NOMO-1 treated with DMSO at 0.1 percent for 48 hours (cell line): Measurements from ENCODE around the gene SYVN1.
A peak's percentile ranks its signal among the peaks of the same experiment; 100 is the strongest.
"Not testable (repeated sequence)": the region's sequence is repeated elsewhere in the genome, so short reads cannot be mapped to it uniquely, and the experiment has no call there.

Experiments used
- DNase-seq: peaks from one replicate; lab custom pipeline; 2025; ENCODE audit not compliant: unreplicated experiment; lab: John Stamatoyannopoulos, UW

The SYVN1 gene

DNA sequence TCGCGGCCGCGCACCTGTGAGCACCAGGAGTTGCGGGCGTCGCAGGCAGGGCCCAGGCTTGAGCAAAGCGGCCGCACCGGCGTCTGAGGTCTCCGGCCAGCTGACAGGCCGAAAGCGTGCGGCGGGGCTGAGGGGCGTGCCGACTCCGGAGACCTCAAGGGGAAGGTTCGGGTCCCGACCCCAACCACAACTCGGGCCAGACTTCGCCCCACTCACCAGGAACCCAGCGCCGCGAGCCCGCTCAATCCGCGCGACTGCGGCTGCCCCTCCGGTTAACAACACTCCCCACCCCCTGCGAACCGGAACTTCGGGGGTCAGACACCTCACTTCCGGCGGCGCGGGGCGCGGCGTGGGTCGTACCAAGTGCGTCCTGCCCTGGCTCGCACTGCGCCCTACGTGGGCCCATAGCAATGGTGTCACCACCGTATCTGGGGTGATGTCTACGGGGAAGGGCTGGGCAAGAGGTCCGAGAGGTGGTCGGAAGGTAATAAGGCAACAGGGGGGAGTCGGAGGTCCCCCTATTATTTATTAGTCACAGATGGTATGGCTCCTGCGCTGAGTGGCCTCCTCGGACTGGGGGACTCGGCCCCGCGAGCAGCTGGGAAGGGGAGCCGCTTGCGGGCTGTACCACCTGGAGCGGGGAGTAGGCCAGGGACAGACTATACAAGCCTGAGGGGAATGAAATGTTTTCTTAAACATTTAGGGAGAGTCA, at the start of gene SYVN1:
Gene SYVN1 (minus strand): TSS at position 280 of the 712 bp plus-strand sequence. CDS start 918 bp downstream, outside the sequence.
- peak; percentile 83 for DNase-seq

DNA sequence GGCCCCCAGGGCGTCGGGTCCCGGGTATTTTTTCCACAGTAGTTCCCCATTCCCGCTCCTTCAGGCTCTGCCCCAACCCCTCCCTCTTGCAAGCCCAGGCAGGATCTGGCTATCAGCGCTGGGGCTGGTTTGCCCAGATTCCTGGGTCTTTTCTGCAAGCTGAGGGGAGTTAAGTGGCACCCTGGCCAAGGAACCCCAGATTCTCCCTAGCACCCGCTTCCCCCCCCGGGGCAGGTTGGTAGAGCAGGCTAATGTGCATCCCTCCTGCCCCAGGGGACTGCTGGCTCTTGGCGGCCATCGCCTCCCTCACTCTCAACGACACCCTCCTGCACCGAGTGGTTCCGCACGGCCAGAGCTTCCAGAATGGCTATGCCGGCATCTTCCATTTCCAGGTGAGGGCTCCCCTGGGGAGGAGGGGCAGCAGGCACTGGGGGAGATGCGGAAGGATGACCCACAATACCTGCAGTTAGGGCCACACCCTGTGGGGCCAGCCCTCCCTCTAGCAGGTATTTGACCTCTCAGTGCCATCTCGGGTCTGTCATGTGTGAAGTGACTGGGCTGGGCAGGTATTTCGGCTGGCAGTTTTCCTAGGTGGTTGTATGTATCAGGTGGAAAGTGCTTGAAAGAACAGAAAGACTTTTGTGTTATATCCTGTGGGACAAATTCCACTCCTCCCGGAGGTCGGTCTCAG, 49.0 kb upstream of the SYVN1 start:
- no peak for DNase-seq

DNA sequence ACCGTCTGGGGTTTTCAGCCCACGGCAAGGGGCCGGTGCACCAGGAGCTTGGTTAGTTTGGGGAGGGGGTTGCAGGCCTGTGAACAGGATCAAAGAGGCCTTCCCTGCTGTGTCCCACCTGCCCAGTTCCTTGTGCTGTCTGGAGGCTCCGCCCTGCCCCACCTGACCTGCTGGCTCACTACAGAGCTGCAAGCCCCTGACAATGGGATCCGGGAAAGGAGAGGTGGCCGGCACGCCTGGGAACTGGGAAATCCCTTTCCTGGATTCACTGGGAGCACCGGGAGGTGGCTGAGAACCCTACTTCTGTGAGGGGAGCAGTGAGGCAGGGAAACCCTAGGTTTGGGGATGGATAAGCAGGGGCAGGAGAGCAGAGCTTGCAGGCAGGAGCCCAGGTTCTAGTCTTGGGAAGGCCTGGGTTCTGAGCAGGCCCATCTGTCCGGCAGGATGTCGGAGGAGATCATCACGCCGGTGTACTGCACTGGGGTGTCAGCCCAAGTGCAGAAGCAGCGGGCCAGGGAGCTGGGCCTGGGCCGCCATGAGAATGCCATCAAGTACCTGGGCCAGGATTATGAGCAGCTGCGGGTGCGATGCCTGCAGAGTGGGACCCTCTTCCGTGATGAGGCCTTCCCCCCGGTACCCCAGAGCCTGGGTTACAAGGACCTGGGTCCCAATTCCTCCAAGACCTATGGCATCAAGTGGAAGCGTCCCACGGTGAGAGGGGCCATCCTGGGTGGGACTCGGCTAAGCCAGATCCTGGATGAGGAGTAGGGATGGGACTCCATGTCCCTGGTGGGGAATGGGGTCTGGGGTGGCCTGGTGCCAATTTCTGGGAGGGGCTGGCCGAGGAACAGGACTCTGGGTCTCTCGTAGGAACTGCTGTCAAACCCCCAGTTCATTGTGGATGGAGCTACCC, 48.2 kb upstream of the SYVN1 start:
- DNase-seq, result peak; percentile 10

DNA sequence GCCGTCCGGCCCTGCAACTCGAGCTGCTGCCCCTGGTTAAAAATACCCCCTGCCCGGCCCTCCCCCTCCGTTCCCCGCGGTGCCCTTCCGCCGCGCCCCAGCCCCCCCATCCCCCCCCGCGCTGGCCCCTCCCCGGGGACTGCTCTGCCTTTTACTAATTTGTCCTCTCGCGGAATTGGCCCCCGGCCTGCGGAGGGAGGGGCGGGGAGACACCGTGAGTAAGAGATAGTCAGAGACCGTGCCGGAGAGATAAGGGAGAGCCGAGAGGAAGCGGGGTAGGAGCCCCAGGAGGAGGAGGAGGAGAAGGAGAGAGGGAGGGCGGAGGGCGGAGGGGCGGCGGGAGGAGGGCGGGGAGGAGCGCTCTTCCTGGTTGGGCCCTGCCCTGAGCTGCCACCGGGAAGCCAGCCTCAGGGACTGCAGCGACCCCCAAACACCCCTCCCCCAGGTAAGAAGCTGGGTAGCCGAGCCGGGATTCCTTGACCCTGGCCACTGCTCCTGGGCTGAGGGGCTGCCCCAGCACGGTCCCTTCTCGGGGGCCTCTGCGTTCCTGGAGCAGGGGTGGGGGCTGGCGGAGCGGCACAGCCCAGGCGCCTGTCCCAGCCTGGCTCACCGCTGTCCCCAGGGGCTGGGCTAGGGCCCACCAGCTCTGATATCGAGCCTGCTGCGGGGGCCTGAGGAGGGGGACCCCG, 47.4 kb upstream of the SYVN1 start, which contains the start of gene CAPN1:
Gene CAPN1 (plus strand): TSS at position 360 of the 689 bp plus-strand sequence. CDS start 774 bp downstream, outside the sequence.
- peak; percentile 89 for DNase-seq

DNA sequence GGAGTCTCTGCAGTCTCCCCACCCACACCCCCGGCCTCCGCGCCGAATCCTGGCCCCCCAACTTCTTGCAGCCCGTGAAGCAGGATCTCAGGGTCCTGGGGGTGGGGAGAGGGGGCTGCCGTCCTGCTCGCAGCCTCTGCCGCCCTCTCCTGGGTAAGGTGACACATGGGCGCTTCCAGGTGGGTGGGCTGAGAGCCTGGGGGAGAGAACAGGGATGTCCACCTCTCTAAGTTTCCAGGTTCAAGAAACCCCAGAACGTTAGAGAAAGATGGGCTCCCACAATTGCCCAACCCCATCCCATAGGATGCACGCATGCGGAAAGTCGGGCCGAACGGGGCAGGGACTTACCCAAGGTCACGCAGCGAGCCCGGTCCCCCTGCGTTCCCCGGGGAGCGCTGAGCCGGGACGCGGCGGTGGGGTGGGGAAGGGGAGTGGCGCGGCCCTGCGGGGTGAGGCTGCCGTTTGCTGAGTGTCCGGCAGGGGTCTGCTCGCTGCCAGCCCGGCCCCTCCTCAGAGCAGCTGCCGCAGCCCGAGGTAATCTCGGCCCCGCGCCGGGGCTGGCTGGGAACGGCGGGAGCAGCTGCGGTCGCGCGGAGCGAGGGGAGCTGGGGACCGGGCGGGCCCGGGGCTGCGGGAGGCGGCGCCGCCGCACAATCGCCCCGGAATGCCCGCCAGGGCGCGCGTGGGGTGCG, 46.7 kb upstream of the SYVN1 start:
- DNase-seq, result peak; percentile 49

DNA sequence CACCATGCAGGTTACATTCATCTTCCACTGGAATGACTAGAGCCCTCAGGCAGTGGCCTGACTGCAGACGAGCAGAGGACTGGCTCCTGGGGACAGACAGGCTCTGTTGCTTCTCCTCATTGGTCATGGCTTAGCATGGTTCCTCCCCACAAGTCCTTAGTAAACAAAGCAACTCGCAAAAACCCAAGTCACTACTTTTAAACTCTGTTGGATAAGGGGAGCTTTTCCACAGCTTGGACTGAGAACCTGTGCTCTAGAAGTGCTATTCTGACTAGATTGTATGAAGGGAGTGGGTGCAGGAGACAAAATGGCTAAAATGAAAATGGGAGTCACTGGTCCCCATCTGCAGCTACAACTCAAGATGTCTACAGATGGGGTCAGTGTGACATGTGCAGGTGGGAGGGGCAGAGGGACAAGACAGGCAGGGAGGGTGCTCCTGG, 40.3 kb upstream of the SYVN1 start:
- DNase-seq, result not testable (repeated sequence)

DNA sequence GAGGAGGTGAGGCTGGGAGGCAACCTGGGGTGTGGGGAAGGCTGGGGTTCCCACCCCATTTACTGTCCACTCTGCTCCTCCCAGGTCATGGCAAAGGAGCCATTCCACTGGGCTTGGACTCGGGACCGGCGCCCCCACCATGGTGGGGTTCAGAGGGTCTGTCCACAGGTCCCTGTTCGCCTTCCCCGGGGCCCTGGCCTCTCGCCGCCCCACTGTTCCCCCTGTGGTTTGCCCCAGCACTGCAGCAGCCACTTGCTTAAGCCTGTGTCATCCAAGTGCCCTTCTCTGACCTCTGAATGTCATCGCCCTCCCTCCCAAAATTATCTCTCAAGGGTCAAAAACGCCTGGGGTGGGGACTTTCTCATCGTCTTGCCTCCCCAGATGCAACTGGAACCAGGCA, 38.3 kb upstream of the SYVN1 start:
- DNase-seq, result no peak

DNA sequence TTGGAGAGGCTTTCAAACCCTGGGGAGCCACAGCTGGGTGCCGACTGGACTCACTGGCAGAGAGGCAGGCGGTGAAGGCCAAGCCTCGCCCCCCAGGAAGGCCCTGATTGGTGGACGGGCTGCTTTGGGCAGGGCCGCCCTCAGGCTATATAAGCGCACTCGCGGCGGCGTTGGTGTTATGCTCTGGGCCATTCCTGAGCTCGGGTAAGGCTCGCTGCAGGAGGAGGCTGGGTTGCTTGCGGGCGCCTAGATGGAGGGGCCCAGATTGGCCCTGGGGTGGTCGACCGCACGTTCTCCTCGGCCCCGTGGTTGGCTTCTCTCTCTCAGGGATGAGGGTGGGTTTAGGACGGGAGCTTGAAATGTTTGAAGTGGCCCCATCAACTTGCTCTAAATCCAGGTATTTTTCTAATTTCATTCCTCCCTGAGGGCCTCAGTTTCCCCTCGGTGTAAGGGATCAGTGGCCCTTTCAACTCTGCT, 35.8 kb upstream of the SYVN1 start, which contains the start of gene SPDYC:
Gene SPDYC (plus strand): TSS at position 176 of the 477 bp plus-strand sequence. CDS start 1,125 bp downstream, outside the sequence.
- no peak for DNase-seq

DNA sequence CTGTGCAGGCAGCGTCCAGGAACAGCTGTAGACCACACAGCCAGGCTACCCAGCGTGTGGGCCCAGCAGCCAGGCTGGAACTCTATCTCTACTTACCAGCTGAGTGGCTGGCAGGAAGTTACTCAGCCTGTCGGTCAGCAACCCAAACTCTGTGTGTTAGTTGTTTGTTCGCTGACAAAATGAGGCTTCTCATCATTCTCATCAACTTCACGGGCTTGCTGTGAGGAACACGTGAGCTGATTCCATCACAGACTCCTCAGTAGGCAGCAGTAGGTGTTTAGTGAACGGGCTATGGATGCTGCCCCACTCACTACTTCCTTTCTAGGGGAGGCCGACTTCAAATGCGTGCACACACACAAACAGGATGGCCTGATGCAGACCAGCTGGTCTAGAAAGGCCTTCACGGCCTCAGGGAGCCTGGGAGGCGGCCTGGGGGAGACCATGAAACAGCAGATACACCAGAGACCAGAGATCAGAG, 34.9 kb upstream of the SYVN1 start:
- no peak for DNase-seq

DNA sequence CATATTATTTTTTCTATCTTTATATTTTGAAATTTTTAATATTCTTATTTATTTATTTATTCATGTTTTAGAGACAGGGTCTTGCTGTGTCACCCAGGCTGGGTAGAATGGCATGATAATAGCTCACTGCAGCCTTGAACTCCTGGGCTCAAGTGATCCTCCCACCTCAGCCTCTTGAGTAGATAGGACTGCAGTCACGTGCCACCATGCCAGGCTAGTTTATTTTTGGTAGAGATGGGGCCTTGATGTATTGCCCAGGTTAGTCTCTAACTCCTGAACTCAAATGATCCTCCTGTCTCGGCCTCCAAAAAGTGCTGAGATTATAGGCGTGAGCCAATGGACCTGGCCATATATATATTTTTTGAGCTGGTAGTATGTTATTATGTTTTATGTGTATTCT, 33.3 kb upstream of the SYVN1 start:
- no peak for DNase-seq

DNA sequence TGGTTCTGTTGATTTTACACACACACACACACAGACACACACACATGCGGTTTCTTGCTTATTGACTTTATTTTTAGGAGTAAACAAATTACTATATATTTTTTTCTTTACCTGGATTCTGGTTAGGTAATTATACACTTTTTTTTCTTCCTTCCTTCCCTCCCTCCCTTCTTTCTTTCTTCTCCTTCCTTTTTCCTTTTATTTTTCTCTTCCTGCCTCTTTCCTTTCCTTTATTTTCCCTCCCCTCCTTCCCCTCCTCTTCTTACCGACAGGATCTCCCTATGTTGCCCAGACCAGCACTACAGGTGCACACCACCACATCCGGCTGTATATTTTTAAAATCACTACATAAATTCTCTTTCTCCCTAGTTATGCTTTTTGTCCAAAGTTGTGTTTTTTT, 32.6 kb upstream of the SYVN1 start:
- DNase-seq, result no peak

DNA sequence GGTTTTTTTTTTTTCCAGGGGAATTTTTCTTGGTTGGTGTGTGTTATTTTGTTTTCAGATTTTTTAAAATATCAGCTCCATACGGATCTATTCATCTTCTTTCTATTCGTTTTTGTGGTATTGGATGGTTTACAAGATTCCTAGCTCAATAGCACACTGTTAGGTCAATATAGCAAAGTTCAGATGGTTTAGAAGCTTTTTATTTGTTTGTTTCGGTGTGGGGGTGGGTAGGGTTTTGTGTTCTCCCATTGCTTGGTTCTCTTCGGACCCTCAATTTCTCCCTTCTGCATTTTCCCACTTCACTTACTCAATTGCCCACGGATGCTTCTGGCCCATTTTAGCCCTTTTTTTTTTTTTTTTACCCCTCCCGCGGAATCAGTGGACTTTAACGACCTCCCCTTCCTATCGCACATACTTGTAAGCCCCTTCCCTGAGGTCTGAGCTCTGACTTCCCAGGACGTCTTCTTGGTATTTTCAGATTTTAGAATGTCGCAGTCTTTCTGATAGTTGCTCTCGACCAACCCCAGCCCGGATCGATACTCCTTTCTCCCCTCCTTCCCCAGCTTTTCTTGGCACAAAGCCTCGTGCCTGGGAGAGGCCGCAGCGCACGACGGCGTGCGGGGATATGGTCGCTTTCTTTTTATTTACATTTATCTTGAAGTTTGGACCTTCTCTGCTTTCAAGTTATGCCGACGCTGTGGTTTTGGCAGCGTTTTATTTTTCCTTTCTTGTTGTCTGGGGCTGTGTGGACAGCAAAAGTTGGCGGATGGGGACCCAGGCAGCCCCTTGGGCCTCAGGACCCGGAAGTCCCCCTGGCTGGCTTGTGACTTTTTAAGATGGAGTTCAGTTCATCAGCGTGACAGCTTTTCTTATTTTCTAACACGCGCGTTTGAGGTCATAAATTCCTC, 31.3 kb upstream of the SYVN1 start:
- DNase-seq, result no peak

DNA sequence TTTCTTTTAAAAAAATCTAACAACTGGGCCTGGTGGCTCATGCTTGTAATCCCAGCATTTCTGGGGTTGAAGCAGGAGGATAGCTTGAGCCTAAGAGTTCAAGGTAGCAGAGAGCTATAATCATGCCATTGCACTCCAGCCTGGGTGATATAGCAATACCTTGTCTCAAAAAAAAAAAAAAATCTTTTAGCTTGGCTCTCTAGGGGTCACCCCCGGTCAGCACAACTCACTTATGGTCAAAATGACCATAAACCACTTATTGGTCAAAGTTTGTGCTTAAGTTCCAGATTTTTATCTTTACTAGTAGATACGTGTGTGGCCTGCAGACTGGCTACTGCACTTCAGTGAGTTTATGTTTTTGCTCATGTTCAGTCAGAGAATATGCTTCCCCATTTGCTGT, 29.4 kb upstream of the SYVN1 start:
- no peak for DNase-seq

DNA sequence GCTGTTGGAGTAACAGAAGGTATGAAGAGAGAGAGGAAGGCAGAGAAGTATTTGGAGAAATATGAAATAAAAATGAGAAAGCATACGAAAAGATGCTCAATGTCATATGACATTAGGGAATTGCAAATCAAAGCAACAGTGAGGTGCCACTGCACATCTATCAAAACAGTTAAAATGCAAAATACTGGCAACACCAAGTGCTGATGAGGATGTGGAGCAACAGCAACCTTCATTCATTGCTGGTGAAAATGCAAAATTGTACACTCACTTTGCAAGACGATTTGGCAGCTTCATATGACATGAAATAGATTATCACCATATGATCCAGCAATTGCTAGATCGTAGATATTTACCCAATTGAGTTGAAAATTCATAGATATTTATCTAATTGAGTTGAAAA, 26.3 kb upstream of the SYVN1 start:
- no peak for DNase-seq

DNA sequence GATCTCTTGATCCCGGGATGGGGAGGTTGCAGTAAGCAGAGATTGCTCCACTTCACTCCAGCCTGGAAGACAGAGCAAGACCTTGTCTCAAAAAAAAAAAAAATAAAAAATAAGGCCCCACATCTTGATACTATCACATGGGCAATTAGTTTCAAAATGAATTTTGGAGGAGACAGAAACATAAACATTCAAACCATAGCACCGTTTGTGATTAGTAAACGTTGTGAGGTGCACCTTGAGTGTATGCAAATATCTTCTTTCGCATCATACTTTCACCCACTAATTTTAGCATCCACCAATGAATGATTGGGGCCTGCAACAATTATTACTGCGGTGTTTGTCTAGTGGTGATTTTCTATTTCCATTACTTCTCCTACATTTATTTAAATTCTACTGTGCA, 24.7 kb upstream of the SYVN1 start:
- no peak for DNase-seq

DNA sequence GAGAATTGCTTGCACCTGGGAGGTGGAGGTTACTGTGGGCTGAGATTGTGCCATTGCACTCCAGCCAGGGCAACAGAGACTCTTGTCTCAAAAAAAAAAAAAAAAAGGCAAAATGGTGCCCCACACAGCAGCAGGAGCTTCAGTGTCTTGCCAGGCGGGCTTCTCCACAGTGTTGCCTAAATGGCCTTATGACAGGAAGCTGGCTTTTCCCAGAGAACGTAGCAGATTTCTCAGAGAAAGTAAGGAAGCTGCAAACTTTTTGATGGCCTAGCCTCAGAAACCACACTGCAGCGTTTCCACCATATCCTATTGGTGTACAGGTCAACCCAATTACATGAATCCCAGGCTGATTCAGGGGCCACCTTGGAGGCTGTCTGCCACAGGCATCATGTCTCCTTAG, 23.0 kb upstream of the SYVN1 start:
- DNase-seq, result no peak

DNA sequence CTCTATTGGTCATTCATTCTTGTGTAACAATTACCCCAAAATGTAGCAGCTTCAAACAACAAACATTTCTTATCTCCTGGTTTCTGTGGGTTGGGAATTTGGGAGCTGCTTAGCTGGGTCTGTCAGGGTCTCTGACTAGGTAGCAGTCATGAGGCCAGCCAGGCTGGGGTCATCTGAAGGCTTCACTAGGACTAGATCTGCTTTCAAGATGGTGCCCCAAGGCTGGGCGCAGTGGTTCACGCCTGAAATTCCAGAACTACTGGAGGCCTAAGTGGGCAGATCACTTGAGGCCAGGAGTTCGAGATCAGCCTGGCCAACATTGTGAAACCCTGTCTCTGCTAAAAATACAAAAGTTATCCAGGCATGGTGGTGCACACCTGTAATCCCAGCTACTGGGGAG, 22.6 kb upstream of the SYVN1 start:
- DNase-seq, result no peak

DNA sequence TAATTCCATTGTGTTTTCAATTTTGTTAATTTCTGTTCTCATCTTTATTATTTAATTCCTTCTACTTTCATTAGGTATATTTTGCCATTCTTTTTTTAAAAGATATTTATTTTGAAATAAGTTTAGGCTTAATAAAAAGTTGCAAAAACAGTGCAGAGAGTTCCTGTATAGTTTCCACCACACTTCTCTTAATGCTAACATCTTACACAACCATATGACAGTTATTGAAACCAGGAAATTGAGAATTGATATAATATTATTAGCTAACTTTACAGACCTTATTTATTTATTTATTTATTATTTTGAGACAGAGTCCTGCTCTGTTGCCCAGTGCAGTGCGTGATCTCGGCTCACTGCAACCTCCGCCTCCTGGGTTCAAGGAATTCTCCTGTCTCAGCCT, 21.9 kb upstream of the SYVN1 start:
- peak; percentile 22 for DNase-seq

DNA sequence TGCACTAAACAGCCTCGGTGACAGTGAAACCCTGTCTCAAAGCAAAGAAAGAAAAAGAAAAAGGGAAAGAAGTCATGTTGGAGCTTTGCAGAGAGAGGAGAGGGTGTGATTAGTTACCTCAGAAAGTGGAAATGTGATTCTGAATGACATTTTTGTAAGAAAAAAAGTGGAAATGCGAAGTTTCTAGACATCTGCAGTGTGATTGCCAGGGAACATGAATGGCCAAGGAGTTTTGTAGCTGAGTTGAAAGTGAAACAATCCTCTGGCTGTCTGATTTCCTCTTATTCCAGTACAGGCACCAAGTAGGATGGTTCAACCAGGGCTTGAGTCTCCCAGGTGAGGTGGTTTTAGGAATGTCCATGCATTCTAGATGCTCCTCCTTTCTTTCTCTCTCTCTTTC, 17.8 kb upstream of the SYVN1 start:
- peak; percentile 22 for DNase-seq
